Measurements from ENCODE around the gene WNK1. TPM values are rescaled to one million over a fixed set of nuclear protein-coding genes. Genes with fewer than 3 reads are reported as not detected.

Gene WNK1
- total and polyA plus RNA-seq, 2 of the 8 experiments (the other 6 are each of a cell fraction or from before 2014, with no cell fraction given): 88.2 to 157 TPM

- no peak for TF ChIP-seq TCF12 (IDR thresholded peaks at IDR 0.05; ENCODE audit: low read depth, low read length)
Measured at GRCh38 chr12:728781-729180, 23.6 kb upstream of the WNK1 start (continued).

- no peak overlapping the region for H3K4ac ChIP-seq (replicated peaks; ENCODE audit: insufficient read length, low read depth, low read length)
- no peaks in the 10 kb centered on the region for H4K20me1 ChIP-seq (replicated peaks in 1 of 2; ENCODE audit: control insufficient read depth in 1 of 2, insufficient read depth in 2 of 2, low read length in 2 of 2)
- no peak overlapping the region for H3K27ac ChIP-seq (ENCODE audit: low read depth, low read length)
- no peak overlapping the region for H3K9ac ChIP-seq (replicated peaks in 1 of 4; ENCODE audit: extremely low read depth in 1 of 4, low read depth in 3 of 4, low read length in 3 of 4)
- no peak overlapping the region for H4K8ac ChIP-seq (ENCODE audit: extremely low read depth, insufficient read depth, low read length)
- no peak overlapping the region for H2BK15ac ChIP-seq (ENCODE audit: low read length)
- H3K23me2 ChIP-seq (ENCODE audit: low read depth, low read length): no peaks in the 10 kb centered on the region
- ChIA-PET CTCF (ENCODE audit: partially characterized antibody) (interaction anchor here (0.9 to 2.9 kb wide), 2 partner anchors 22 to 114 kb away, joined by 3 to 11 read pairs; partner anchors contain the start of gene WNK1), POLR2A (ENCODE audit: partially characterized antibody) (interaction anchor here (1.7 kb wide), 1 partner anchor 16 kb away, joined by 4 read pairs; no protein-coding TSS in a partner anchor)
- H2BK120ac ChIP-seq (replicated peaks; ENCODE audit: low read depth, low read length): no peak overlapping the region
- no peaks in the 10 kb centered on the region for H3K36me3 ChIP-seq (ENCODE audit: control insufficient read depth in 2 of 4, insufficient read depth in 4 of 4, low read length in 3 of 4)
- H3K56ac ChIP-seq (replicated peaks; ENCODE audit: insufficient read length, low read depth, low read length): no peak overlapping the region
- H3K9me3 ChIP-seq (ENCODE audit: insufficient read depth in 2 of 2, low read depth in 1 of 2, low read length in 1 of 2): no peaks in the 10 kb centered on the region
- TF ChIP-seq EGR1 (IDR thresholded peaks at IDR 0.05; ENCODE audit: borderline replicate concordance, low read depth, low read length): no peak
- no peak for TF ChIP-seq SP1 (IDR thresholded peaks at IDR 0.05; ENCODE audit: low read depth, low read length)
- no peak for TF ChIP-seq SIRT6 (IDR thresholded peaks at IDR 0.05; ENCODE audit: low read length)
- no peak for TF ChIP-seq SAP30 (IDR thresholded peaks at IDR 0.05; ENCODE audit: insufficient read depth, insufficient replicate concordance, low read length)
- DNase-seq (ENCODE audit: low read depth in 1 of 2, low spot score in 2 of 2) (no peak), FAIRE-seq (no peak)
- H2AK5ac ChIP-seq (ENCODE audit: low read depth, low read length): no peak overlapping the region
- H3K23ac ChIP-seq (ENCODE audit: insufficient read length): no peak overlapping the region
- no peak overlapping the region for H3K18ac ChIP-seq (ENCODE audit: extremely low read depth, low read length)
- no peak overlapping the region for H2BK20ac ChIP-seq (ENCODE audit: low read length)
- H2BK12ac ChIP-seq (ENCODE audit: low read depth, low read length): no peak overlapping the region
- no peak overlapping the region for H2BK5ac ChIP-seq (ENCODE audit: low read depth, low read length)
- H3K14ac ChIP-seq (ENCODE audit: insufficient read length): no peak overlapping the region
- no peaks in the 10 kb centered on the region for H3K27me3 ChIP-seq (replicated peaks in 1 of 4; ENCODE audit: control insufficient read depth in 3 of 4, extremely low read depth in 1 of 4, insufficient read depth in 3 of 4, low read length in 3 of 4)
- no peak overlapping the region for H4K5ac ChIP-seq (ENCODE audit: insufficient read length, low read depth, low read length)
- no peaks in the 10 kb centered on the region for H3K79me2 ChIP-seq (ENCODE audit: control insufficient read depth in 1 of 2, insufficient read depth in 2 of 2, low read length in 2 of 2)
- H4K91ac ChIP-seq (replicated peaks; ENCODE audit: insufficient read length, low read length): no peak overlapping the region
- peaks cover 0 to 3% (median 0%) of the 10 kb centered on the region in 4 experiments; a peak in 2 of 7 replicates for H3K4me1 ChIP-seq (replicated peaks in 1 of 4; ENCODE audit: control insufficient read depth in 3 of 4, insufficient read depth in 4 of 4, low read length in 3 of 4)
- no peak overlapping the region for H3K4me3 ChIP-seq (ENCODE audit: extremely low read depth in 1 of 4, insufficient read depth in 2 of 4, low read depth in 3 of 4, low read length in 4 of 4)
- H3K4me2 ChIP-seq (ENCODE audit: insufficient read depth in 1 of 2, low read depth in 2 of 2, low read length in 2 of 2): no peak overlapping the region
- H2AFZ ChIP-seq (ENCODE audit: low read length): no peak overlapping the region
- no peaks in the 10 kb centered on the region for H3K79me1 ChIP-seq (ENCODE audit: low read depth, low read length)
Measured at GRCh38 chr12:729221-729620, 23.2 kb upstream of the WNK1 start.

Measured in H1 (cell line).